ENCODE measurements around the gene GRID2IP.
"Not testable (repeated sequence)": the region's sequence is repeated elsewhere in the genome, so short reads cannot be mapped to it uniquely, and the experiment has no call there.

The GRID2IP gene

DNA sequence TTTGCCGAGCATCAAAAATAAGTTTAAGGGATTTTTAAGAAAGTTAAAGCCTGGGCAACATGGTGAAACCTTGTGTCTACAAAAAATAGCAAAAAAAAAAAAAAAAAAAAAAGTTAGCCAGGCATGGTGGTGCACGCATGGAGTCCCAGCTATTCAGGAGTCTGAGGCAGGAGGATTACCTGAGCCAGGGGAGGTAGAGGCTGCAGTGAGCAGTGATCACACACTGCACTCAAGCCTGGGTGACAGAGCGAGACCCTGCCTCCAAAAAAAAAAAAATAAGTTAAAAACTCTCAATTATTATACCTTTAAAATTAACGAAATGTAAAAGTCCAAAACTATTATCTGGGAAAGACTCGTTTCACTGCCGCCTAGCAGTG lies 68.5 kb downstream of the GRID2IP start:
- DNase-seq = no peak

GRCh38 chr7:6482307-6482706 lies 69.0 kb downstream of the GRID2IP start:
- no peak for DNase-seq

- DNase-seq = no peak
Measured at GRCh38 chr7:6481445-6481844, 69.8 kb downstream of the GRID2IP start.

- no peak for DNase-seq
Measured at GRCh38 chr7:6480323-6480660, 71.0 kb downstream of the GRID2IP start.

DNA sequence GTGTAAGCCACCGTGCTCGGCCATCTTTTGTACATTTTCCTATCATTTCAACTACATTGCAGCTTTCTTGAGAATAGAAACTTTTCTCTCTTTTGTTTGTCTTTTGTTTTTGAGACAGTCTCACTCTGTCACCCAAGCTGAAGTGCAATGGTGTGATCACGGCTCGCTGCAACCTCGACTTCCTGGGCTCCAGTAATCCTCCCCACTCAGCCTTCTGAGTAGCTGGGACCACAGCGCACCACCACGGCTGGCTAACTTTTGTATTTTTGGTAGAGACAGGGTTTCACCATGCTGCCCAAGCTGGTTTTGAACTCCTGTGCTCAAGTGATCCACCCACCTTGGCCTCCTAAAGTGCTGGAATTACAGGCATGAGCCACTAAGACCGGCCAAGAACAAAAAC lies 72.2 kb downstream of the GRID2IP start:
- DNase-seq = peak; percentile 41 to 51

GRCh38 chr7:6478186-6478585 lies 73.1 kb downstream of the GRID2IP start:
- no peak for DNase-seq

DNA sequence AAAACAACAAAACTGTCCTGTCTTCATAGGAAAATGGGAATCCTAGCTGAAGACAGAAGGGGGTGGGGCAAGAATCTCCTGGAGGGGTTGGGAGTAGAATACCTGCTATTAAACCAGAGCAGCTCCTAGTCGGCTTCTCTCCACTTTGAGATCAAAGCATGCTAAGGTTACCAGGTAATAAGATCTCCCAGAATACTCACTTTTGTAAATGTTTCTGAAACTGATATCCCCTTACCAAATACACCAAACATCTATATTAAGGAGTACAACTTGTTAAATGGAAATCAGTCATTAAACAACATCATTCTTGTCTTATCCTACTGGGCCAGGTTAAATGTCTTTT lies 74.0 kb downstream of the GRID2IP start:
- DNase-seq = no peak

DNA sequence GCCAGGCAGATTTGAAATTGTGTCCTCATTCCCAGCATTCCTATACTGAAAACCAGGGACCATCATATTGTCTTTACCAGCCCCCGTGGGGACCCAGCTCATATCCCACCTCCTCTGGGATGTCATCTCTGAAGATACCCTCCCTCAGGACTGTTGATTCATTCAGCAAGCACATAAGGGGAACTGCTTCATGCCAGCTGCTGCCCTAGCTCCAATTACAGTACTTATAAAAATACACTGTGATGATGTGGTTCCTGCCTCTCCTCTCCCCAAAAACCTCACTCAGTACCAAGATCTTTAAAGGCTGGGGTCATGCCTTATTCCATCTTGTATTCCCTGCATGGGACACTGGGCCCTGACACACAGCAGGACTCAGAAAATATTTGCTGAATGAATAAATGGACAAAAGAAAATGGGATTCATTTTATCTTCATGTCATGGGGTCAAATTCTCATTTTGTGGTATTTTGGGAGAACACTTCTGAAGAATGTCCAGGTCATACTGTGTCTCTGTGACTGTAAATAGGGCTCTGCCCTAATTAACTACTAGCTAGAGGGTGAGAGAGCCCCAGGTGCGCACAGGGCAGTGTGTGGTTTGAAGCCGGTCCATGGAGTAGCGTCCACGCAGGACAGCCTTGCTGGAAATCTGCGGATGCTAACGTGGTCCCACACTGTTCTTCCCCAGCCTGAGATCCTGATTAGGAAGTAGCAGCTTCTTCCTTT lies 74.5 kb downstream of the GRID2IP start:
- no peak for DNase-seq

- no peak for DNase-seq
Measured at GRCh38 chr7:6475433-6476186, 75.7 kb downstream of the GRID2IP start.

- DNase-seq = no peak
Measured at GRCh38 chr7:6465862-6466261, 85.4 kb downstream of the GRID2IP start.

- not testable (repeated sequence) for DNase-seq
Measured at GRCh38 chr7:6463609-6464008, 87.7 kb downstream of the GRID2IP start.

DNA sequence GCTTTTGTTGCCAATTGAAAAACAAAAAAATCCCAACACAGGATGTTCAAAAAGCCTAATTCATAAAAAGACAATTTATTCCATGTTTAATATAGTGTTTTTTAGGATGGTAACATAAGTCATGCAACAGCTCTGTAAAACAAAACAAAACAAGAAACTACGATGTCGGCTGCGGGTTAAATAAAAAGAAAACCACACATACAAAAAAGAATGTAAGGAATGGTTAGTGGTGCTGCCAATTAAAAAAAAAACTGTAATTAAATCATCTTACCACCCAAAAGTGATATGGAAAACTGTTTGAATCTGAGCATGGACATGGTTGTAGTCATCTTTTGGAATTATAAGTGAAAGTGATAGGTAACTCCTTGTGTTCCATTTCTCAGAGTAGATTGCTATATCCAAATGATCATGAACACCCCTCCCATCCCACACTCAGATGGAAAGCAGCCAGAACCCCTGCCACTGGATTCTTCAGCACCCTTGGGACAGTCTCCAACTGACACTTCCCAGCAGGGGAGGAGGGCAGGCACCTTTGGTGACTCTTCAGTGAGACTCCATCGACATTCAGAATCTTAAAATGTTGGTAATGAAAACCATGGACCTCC lies 89.2 kb downstream of the GRID2IP start:
- DNase-seq = no peak

GRCh38 chr7:6460990-6461584 lies 90.2 kb downstream of the GRID2IP start:
- DNase-seq = no peak

DNA sequence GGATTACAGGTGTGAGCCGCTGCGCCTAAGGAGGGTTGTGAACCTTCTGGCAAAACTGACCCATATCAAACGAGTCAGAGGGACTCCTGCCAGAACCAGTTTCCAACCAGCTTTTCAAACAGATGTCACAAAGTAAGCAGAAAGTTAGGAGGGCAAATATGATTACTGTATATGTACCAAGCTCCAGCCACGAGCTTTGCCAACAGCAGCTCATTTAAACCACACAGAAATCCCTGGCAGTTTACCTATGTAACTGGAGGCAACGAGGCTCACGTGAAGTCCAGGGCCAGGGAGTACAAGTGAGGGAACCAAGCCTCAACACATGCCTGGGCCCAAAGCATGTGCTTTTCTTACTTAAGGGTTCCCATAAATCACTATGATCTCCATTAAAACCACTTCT lies 91.0 kb downstream of the GRID2IP start:
- no peak for DNase-seq

DNA sequence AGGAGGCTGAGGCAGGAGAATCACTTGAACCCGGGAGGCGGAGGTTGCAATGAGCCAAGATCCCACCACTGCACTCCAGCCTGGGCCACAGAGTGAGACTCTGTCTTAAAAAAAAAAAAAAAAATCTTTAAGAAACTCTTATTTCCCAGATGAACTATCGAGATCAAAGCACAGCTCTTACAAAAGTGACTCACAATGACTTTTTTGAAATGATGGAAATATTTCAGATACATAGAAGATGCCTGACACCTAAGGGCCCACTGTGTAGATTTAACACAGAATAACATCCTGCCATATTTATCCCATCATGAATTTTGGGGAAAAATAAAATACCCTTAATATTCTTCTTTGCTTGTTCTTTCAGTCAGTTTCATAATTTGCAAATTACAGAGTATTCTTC lies 92.6 kb downstream of the GRID2IP start:
- not testable (repeated sequence) for DNase-seq

- no peak for DNase-seq
Measured at GRCh38 chr7:6453734-6454133, 97.5 kb downstream of the GRID2IP start.

DNA sequence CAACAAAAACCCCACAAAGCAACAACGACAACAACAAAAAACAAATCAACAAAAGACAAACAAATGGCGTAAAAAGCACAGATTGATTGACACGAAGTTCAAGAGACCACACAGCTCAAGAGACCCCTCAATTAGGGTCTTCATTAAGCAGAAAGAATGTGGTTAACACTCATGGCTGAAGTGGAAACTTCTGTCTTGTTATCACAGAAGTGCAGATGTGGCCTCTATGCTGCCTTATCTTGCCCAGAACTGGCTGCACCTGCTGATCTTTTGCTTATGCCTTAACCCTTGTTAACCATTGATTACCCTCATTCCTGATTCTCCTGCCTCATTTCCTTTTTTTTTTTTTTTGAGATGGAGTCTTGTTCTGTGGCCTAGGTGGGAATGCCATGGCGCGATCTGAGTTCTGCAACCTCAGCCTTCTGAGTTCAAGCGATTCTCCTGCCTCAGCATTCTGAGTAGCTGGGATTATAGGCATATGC lies 100.0 kb downstream of the GRID2IP start:
- DNase-seq = no peak

DNA sequence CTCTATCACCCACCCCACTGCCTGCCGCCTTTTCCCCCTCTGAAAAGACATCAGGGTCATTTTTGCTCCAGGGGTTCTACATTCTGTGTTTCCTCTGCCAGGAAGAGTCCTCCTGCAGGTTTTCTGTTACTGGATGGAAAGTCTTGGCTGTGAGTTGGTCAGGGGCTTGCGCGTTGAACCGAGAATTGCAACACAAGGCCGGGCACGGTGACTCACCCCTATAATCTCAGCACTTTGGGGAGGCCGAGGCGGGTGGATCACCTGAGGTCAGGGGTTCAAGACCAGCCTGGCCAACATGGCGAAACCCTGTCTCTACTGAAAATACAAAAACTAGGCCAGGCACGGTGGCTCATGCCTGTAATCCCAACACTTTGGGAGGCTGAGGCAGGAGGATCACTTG lies 100.7 kb downstream of the GRID2IP start:
- DNase-seq = not testable (repeated sequence)

GRCh38 chr7:6449884-6450283 lies 101.4 kb downstream of the GRID2IP start:
- not testable (repeated sequence) for DNase-seq

DNA sequence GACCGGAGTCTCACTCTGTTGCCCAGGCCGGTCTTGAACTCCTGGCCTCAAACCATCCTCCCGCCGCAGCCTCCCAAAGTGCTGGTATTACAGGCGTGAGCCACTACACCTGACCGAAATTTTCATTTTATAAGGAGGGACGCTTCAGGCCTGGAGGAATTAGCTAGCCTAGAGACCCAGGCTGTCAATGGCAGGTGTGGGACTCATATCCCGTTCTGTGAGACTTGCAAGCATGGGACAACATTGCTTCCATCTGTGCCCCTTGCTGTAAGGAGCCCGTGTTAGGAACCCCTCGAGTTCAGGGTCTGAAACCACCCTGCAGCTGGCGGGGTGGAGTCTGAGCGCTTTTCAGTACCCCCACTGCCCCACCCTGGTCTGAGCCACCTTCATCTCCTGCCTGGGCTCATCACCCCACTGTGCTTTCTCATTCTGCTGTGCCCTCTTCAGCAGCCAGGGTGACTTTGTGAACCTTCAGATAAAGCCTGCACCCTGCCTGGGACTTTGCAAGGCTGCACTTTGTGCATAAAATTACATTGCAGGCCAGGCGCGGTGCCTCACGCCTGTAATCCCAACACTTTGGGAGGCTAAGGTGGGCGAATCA lies 102.2 kb downstream of the GRID2IP start:
- DNase-seq = no peak

- peak; percentile 95 to 97 for DNase-seq
Measured at GRCh38 chr7:6447581-6448199, 103.6 kb downstream of the GRID2IP start, which contains the start of gene DAGLB. Gene DAGLB, minus strand, starts transcription at chr7:6447954. Its CDS starts 112 bp downstream, at chr7:6447842.

All from activated T-cell treated with anti-CD3 and anti-CD28 coated beads, Interleukin-2, amount 50 U/mL, for 48 hours (primary cell).